H9 (cell line): Measurements from ENCODE around the gene SIGLEC14. TPM values are rescaled to one million over a fixed set of nuclear protein-coding genes. Genes with fewer than 3 reads are reported as not detected.
A peak's percentile ranks its signal among the peaks of the same experiment; 100 is the strongest.

Experiments
- DNase-seq: peaks from one replicate; pipeline ENCODE4 v3.0.0-alpha.2; 2017
- H2AFZ ChIP-seq: one replicate; pipeline ENCODE4 v1.6.1; 2013; ENCODE audit warnings: mild to moderate bottlenecking, low read length, control low read depth, moderate library complexity
- H2AK5ac ChIP-seq: 2 replicates; pipeline ENCODE4 v1.6.1; 2013; ENCODE audit warnings: low read length, control low read depth, mixed read lengths; ENCODE audit not compliant: insufficient read length
- H2BK120ac ChIP-seq: one replicate; pipeline ENCODE4 v1.6.1; 2013; ENCODE audit warnings: low read depth, mild to moderate bottlenecking, low read length, control low read depth, inconsistent platforms; ENCODE audit not compliant: poor library complexity, severe bottlenecking
- H2BK12ac ChIP-seq: 2 replicates; pipeline ENCODE4 v1.6.1; 2013; ENCODE audit warnings: low read length, control low read depth, mixed read lengths, low read depth; ENCODE audit not compliant: insufficient read length
- H2BK15ac ChIP-seq: 2 replicates; pipeline ENCODE4 v1.6.1; 2013; ENCODE audit warnings: low read depth, low read length, control low read depth
- H2BK20ac ChIP-seq: one replicate; pipeline ENCODE4 v1.6.1; 2013; ENCODE audit warnings: low read depth, mild to moderate bottlenecking, low read length, control low read depth, inconsistent platforms; ENCODE audit not compliant: poor library complexity, severe bottlenecking
- H2BK5ac ChIP-seq: 2 replicates; pipeline ENCODE4 v1.6.1; 2013; ENCODE audit warnings: low read length, control low read depth, mixed read lengths; ENCODE audit not compliant: insufficient read length
- H3K14ac ChIP-seq: 2 replicates; pipeline ENCODE4 v1.6.1; 2013; ENCODE audit warnings: low read length, control low read depth; ENCODE audit not compliant: insufficient read depth
- H3K18ac ChIP-seq: 2 replicates; pipeline ENCODE4 v1.6.1; 2013; ENCODE audit warnings: low read depth, mild to moderate bottlenecking, mixed read lengths, low read length, control low read depth; ENCODE audit not compliant: insufficient read length
- H3K23ac ChIP-seq: 2 replicates; pipeline ENCODE4 v1.6.1; 2013; ENCODE audit warnings: low read length, control low read depth, mixed read lengths, low read depth; ENCODE audit not compliant: insufficient read length
- H3K23me2 ChIP-seq: 2 replicates; pipeline ENCODE4 v1.6.1; 2013; ENCODE audit warnings: low read depth, mild to moderate bottlenecking, mixed read lengths, low read length, control low read depth; ENCODE audit not compliant: insufficient read length, poor library complexity, severe bottlenecking
- H3K27ac ChIP-seq: 2 replicates; pipeline ENCODE4 v1.5.1; 2013; ENCODE audit warnings: low read length, control low read depth, mixed read lengths, low read depth; ENCODE audit not compliant: insufficient read length
- H3K27me3 ChIP-seq: 2 replicates; pipeline ENCODE4 v1.6.1; 2013; ENCODE audit warnings: low read length, control low read depth, inconsistent platforms; ENCODE audit not compliant: insufficient read depth
- H3K4ac ChIP-seq: 2 replicates; pipeline ENCODE4 v1.6.1; 2013; ENCODE audit warnings: low read depth, mild to moderate bottlenecking, control low read depth, inconsistent platforms, low read length, moderate library complexity
- H3K4me1 ChIP-seq: 2 replicates; pipeline ENCODE4 v1.6.1; 2013; ENCODE audit warnings: low read length, control low read depth, inconsistent platforms; ENCODE audit not compliant: insufficient read depth
- H3K4me2 ChIP-seq: 2 replicates; pipeline ENCODE4 v1.6.1; 2013; ENCODE audit warnings: low read length, control low read depth, mixed read lengths; ENCODE audit not compliant: insufficient read length, insufficient read depth
- H3K56ac ChIP-seq: 2 replicates; pipeline ENCODE4 v1.6.1; 2013; ENCODE audit warnings: low read depth, mild to moderate bottlenecking, mixed read lengths, low read length, control low read depth; ENCODE audit not compliant: insufficient read length
- H3K79me1 ChIP-seq: 2 replicates; pipeline ENCODE4 v1.6.1; 2013; ENCODE audit warnings: low read depth, mild to moderate bottlenecking, moderate library complexity, low read length, control low read depth, inconsistent platforms; ENCODE audit not compliant: insufficient read depth, poor library complexity, severe bottlenecking
- H3K79me2 ChIP-seq: 2 replicates; pipeline ENCODE4 v1.6.1; 2013; ENCODE audit warnings: low read length, control low read depth, inconsistent platforms; ENCODE audit not compliant: insufficient read depth
- H3K9ac ChIP-seq: 2 replicates; pipeline ENCODE4 v1.6.1; 2013; ENCODE audit warnings: low read length, control low read depth, mixed read lengths; ENCODE audit not compliant: insufficient read length; ENCODE audit errors: extremely low read depth
- H3K9me3 ChIP-seq: one replicate; pipeline ENCODE4 v1.6.1; 2013; ENCODE audit warnings: low read depth, low read length, inconsistent platforms; ENCODE audit not compliant: control insufficient read depth
- H3T11ph ChIP-seq: one replicate; pipeline ENCODE4 v1.6.1; 2013; ENCODE audit warnings: mild to moderate bottlenecking, low read length, control low read depth, inconsistent platforms
- H4K20me1 ChIP-seq: one replicate; pipeline ENCODE4 v1.6.1; 2013; ENCODE audit not compliant: control insufficient read depth, insufficient read length, insufficient read depth
- H4K5ac ChIP-seq: 2 replicates; pipeline ENCODE4 v1.6.1; 2013; ENCODE audit warnings: low read depth, mild to moderate bottlenecking, mixed read lengths, low read length, control low read depth; ENCODE audit not compliant: insufficient read length
- H4K8ac ChIP-seq: replicated peaks from 2 replicates; pipeline ENCODE4 v1.6.1; 2013; ENCODE audit warnings: low read length, control low read depth, mixed read lengths, low read depth; ENCODE audit not compliant: insufficient read length
- H4K91ac ChIP-seq: 2 replicates; pipeline ENCODE4 v1.6.1; 2013; ENCODE audit warnings: low read depth, mild to moderate bottlenecking, moderate library complexity, mixed read lengths, low read length, control low read depth; ENCODE audit not compliant: insufficient read length
- H3K27ac Mint-ChIP-seq, 3 experiments: 2 replicates in 2 of 3; 3 replicates in 1 of 3; pipeline ENCODE4 v1.8.0; 2020 to 2021; ENCODE audit warnings: mixed read lengths in 3 of 3, mild to moderate bottlenecking in 1 of 3, moderate library complexity in 1 of 3
- H3K27me3 Mint-ChIP-seq: 2 replicates; pipeline ENCODE4 v1.8.0; 2021; ENCODE audit warnings: low read depth, mild to moderate bottlenecking, moderate library complexity, mixed read lengths
- H3K36me3 Mint-ChIP-seq, 3 experiments: 2 replicates in 2 of 3; 3 replicates in 1 of 3; pipeline ENCODE4 v1.8.0; 2020 to 2021; ENCODE audit warnings: low read depth in 3 of 3, mixed read lengths in 3 of 3; ENCODE audit not compliant: insufficient read depth in 1 of 3
- H3K4me1 Mint-ChIP-seq, 2 experiments: 2 replicates each; pipeline ENCODE4 v1.8.0; 2020; ENCODE audit warnings: mixed read lengths in 2 of 2
- H3K4me3 Mint-ChIP-seq, 2 experiments: 2 replicates in 1 of 2; 3 replicates in 1 of 2; pipeline ENCODE4 v1.8.0; 2020 to 2021; ENCODE audit warnings: mild to moderate bottlenecking in 2 of 2, mixed read lengths in 2 of 2, moderate library complexity in 1 of 2
- H3K9me3 Mint-ChIP-seq, 2 experiments: 2 replicates in 1 of 2; 3 replicates in 1 of 2; pipeline ENCODE4 v1.8.0; 2020; ENCODE audit warnings: mild to moderate bottlenecking in 2 of 2, mixed read lengths in 2 of 2, moderate library complexity in 1 of 2
- WGBS: extraction: QIAGEN DNeasy Blood & Tissue Kit; methylation state at CpG from one replicate; pipeline ENCODE4 v1.1.7; 2013; ENCODE audit warnings: missing lambda C conversion rate, low lambda C conversion rate, mixed read lengths; ENCODE audit not compliant: insufficient read length; ENCODE audit errors: extremely low coverage; 5-methylcytosine and 5-hydroxymethylcytosine counted together
- total RNA-seq: library from RNA; stranded (reverse); gene quantifications from 2 replicates; pipeline ENCODE4 v1.2.1, GENCODE V29; 2021
- TF ChIP-seq, protein P1 (sequence below): fragments of 200-600 bp; sonication (generic); conservative IDR thresholded peaks from 3 replicates; pipeline ENCODE4 v1.8.0; 2021; ENCODE audit warnings: antibody characterized with exemption, mild to moderate bottlenecking

Gene SIGLEC14
- total RNA-seq, 1 experiment from 2014 or later = not detected

DNA sequence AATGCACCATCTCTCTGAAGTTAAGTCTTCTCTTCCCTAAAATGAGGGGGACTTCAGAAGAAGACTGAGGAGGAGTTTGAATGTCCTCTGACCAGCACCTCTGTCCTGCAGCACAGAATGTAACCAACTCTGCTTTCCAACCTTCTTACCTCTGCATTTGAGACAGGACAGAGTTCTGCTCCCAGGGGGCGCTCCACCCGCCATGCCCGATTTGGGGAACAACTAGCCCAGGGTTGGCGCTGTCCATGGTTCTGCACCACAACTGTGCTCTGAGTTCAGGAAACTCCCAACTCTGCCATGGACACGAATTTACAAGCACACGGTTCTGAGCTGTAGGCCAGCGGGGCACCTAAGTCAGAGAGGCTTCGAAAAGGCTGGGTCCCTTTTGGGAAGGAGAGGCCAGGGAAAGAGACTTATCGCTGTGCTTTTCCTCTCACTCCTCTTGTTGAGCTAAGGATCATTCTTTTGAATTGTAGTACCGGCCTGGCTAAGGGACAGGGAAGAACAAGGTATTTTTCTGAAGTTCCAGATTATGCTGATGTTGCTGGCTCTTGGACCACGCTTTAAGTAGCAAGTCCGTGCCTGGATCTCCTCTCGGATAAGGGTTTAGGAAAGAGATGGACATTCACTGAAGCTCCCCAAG is 38.6 kb downstream of the SIGLEC14 start:
- H3K27ac Mint-ChIP-seq = no peak overlapping the region

More for the DNA sequence above, 38.6 kb downstream of the SIGLEC14 start:
- H3K9me3 Mint-ChIP-seq = peaks cover 51 to 84% of the 10 kb centered on the region in 2 experiments
- Histone ChIP-seq H2BK120ac (no peak overlapping the region), H3K23me2 (no peaks in the 10 kb centered on the region), H3K4me1 (no peaks in the 10 kb centered on the region), H3T11ph (no peak overlapping the region), H3K56ac (no peak overlapping the region), H2AFZ (no peak overlapping the region), H2BK12ac (no peak overlapping the region), H2BK15ac (no peak overlapping the region), H3K9ac (no peak overlapping the region), H2AK5ac (no peak overlapping the region), H2BK20ac (no peak overlapping the region), H3K14ac (no peak overlapping the region), H3K27me3 (no peaks in the 10 kb centered on the region), H3K4me2 (no peak overlapping the region), H3K18ac (no peak overlapping the region), H3K9me3 (no peaks in the 10 kb centered on the region), H3K23ac (no peak overlapping the region), H3K79me1 (no peaks in the 10 kb centered on the region), H3K27ac (no peak overlapping the region), H4K8ac (no peak overlapping the region), H3K4ac (no peak overlapping the region), H3K79me2 (no peaks in the 10 kb centered on the region), H4K91ac (no peak overlapping the region), H4K5ac (no peak overlapping the region), H4K20me1 (no peaks in the 10 kb centered on the region), H2BK5ac (no peak overlapping the region)
- H3K36me3 Mint-ChIP-seq = peaks cover 0 to 4% (median 0%) of the 10 kb centered on the region in 3 experiments; a peak in 1 of 7 replicates
- no CpG with 5 or more reads among the region's 13 CpGs for WGBS
- TF ChIP-seq, protein P1, sequence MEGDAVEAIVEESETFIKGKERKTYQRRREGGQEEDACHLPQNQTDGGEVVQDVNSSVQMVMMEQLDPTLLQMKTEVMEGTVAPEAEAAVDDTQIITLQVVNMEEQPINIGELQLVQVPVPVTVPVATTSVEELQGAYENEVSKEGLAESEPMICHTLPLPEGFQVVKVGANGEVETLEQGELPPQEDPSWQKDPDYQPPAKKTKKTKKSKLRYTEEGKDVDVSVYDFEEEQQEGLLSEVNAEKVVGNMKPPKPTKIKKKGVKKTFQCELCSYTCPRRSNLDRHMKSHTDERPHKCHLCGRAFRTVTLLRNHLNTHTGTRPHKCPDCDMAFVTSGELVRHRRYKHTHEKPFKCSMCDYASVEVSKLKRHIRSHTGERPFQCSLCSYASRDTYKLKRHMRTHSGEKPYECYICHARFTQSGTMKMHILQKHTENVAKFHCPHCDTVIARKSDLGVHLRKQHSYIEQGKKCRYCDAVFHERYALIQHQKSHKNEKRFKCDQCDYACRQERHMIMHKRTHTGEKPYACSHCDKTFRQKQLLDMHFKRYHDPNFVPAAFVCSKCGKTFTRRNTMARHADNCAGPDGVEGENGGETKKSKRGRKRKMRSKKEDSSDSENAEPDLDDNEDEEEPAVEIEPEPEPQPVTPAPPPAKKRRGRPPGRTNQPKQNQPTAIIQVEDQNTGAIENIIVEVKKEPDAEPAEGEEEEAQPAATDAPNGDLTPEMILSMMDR = peak; percentile 90
- H3K4me1 Mint-ChIP-seq = no peaks in the 10 kb centered on the region
- no peak overlapping the region for H3K4me3 Mint-ChIP-seq
- DNase-seq = peak; percentile 81
- H3K27me3 Mint-ChIP-seq = peaks cover 38% of the 10 kb centered on the region
